Measurements from ENCODE around the gene ZNHIT2. TPM values are rescaled to one million over a fixed set of nuclear protein-coding genes. Genes with fewer than 3 reads are reported as not detected.

Gene ZNHIT2
- total and polyA plus RNA-seq, 2 experiments from 2014 or later, result 17.7 to 18.1 TPM

DNA sequence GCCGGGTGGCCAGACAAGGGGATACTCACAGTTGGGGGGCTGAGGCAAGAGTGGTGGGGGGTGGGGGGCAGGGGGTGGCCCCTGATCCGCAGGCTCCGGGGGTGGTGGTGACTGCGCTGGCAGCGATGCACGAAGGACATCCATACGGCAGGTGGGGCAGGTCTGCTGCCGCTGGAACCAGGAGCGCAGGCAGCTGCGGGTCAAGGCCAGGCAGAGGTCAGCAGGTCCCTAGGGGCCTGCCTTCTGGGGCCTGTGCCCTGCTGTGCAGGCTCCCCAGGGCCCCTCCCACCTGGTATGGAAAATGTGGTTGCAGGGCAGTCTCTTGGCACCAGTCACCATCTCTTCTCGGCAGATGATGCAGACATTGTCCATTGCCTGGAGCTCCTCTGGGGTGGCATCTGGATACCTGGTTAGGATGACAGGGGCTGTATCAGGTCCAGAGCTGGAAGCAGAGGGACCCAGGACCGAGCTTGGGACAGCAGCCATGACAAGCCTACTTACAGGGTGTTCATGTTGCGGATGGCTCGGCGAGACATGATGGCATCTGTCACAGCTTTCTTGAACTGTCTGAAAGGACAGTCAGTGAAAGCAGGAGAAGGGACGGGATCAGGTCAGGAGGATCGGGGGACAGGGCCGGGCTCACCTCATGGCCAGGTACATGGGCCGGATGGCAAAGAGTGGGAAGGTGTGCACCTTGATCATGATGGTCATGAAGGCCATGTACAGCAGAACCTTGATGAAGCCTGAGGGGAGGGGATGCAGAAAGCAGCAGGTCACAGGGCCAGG is 13.3 kb upstream of the ZNHIT2 start:
- Mint-ChIP-seq H3K27ac (no peak overlapping the region), H3K27me3 (ENCODE audit: insufficient read depth, low read depth, poor library complexity) (peaks cover 14% of the 10 kb centered on the region), H3K9me3 (no peaks in the 10 kb centered on the region; the same call in 2 of the 3 replicates), H3K36me3 (ENCODE audit: low read depth) (peaks cover 38% of the 10 kb centered on the region), H3K4me1 (peaks cover 14% of the 10 kb centered on the region), H3K4me3 (no peak overlapping the region; the same call in 2 of the 3 replicates)
- Histone ChIP-seq H3F3A (replicated peaks; ENCODE audit: low read depth) (peaks cover 15% of the 10 kb centered on the region; the same call in 1 of the 2 replicates), H3K9me2 (ENCODE audit: insufficient read depth) (no peaks in the 10 kb centered on the region), H4K20me1 (replicated peaks; ENCODE audit: insufficient read depth) (no peaks in the 10 kb centered on the region), H3K36me3 (ENCODE audit: insufficient read depth) (peaks cover 6% of the 10 kb centered on the region), H3K4me1 (ENCODE audit: insufficient read depth) (peaks cover 13% of the 10 kb centered on the region; the same call in 1 of the 2 replicates), H3K27me3 (ENCODE audit: insufficient read depth) (no peaks in the 10 kb centered on the region), H3K4me2 (no peak overlapping the region), H2AFZ (no peak overlapping the region), H3K4me3 (no peak overlapping the region), H3K79me2 (replicated peaks; ENCODE audit: insufficient read depth) (peaks cover 19% of the 10 kb centered on the region), H3K27ac (ENCODE audit: low read depth) (no peak overlapping the region)
- DNase-seq (ENCODE audit: low spot score), result no peak
- TF ChIP-seq, protein P1, sequence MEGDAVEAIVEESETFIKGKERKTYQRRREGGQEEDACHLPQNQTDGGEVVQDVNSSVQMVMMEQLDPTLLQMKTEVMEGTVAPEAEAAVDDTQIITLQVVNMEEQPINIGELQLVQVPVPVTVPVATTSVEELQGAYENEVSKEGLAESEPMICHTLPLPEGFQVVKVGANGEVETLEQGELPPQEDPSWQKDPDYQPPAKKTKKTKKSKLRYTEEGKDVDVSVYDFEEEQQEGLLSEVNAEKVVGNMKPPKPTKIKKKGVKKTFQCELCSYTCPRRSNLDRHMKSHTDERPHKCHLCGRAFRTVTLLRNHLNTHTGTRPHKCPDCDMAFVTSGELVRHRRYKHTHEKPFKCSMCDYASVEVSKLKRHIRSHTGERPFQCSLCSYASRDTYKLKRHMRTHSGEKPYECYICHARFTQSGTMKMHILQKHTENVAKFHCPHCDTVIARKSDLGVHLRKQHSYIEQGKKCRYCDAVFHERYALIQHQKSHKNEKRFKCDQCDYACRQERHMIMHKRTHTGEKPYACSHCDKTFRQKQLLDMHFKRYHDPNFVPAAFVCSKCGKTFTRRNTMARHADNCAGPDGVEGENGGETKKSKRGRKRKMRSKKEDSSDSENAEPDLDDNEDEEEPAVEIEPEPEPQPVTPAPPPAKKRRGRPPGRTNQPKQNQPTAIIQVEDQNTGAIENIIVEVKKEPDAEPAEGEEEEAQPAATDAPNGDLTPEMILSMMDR (conservative IDR thresholded peaks at IDR 0.05; ENCODE audit: low read depth in 2 of 2), result no peak
- ATAC-seq, result no peak

DNA sequence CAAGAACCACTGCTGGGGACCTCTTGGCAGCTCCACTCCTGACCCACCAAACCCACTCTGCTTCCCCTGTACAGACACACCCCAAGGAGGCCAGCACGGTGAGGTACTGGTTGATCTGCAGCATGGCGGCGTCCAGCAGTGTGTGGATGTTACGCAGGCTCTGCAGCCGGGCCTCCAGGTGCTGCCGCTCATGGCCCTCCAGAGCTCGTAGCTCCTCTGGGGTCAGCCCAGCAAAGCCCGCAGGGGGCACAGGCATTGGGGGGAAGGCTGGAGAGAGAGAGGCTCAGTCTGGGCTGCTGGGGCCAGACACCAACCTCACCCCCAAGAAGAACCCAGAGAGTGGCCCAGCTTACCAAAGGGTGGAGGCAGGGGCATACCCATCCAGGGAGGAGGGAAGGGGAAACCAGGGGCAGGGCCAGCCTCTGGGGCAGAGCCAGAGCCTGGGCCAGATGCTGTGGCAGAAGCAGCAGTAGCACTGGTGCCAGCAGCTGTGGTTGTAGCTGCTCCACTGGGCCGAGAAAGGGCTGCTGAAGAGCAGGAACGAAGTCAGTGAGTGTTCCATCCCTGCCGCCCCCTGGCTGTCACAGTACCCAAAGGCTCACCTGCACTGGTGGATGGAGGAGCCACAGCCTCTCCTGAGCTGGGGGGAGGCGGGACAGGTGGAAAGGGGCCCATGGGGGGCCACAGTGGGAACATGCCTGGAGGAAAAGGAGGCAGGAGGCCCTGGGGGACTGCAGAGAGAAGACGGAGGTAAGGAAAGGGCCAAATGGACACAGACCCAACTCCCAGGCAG is 12.3 kb upstream of the ZNHIT2 start:
- Histone ChIP-seq H3K79me2 (replicated peaks; ENCODE audit: insufficient read depth) (peaks cover 19% of the 10 kb centered on the region), H3K27ac (ENCODE audit: low read depth) (no peak overlapping the region), H2AFZ (no peak overlapping the region), H3K9me2 (ENCODE audit: insufficient read depth) (no peaks in the 10 kb centered on the region), H3K36me3 (ENCODE audit: insufficient read depth) (peaks cover 6% of the 10 kb centered on the region), H3K27me3 (ENCODE audit: insufficient read depth) (no peaks in the 10 kb centered on the region), H3K4me3 (no peak overlapping the region), H3K4me2 (no peak overlapping the region), H4K20me1 (replicated peaks; ENCODE audit: insufficient read depth) (no peaks in the 10 kb centered on the region), H3K4me1 (ENCODE audit: insufficient read depth) (peaks cover 8% of the 10 kb centered on the region; the same call in 1 of the 2 replicates), H3F3A (replicated peaks; ENCODE audit: low read depth) (0 out of 2 replicates have a peak, but pooled peaks cover 15% of the 10 kb centered on the region)
- H3K4me3 Mint-ChIP-seq, result no peak overlapping the region; the same call in 2 of the 3 replicates
- no peak overlapping the region for H3K27ac Mint-ChIP-seq
- DNase-seq (ENCODE audit: low spot score) (peak; percentile 50), ATAC-seq (no peak)
- peaks cover 10% of the 10 kb centered on the region for H3K27me3 Mint-ChIP-seq (ENCODE audit: insufficient read depth, low read depth, poor library complexity)
- H3K36me3 Mint-ChIP-seq (ENCODE audit: low read depth), result peaks cover 48% of the 10 kb centered on the region
- no peaks in the 10 kb centered on the region; the same call in 2 of the 3 replicates for H3K9me3 Mint-ChIP-seq
- H3K4me1 Mint-ChIP-seq, result peaks cover 13% of the 10 kb centered on the region
- TF ChIP-seq, protein P1 (conservative IDR thresholded peaks at IDR 0.05; ENCODE audit: low read depth in 2 of 2), result peak in 1 of 2 experiments; percentile 53; a peak in 3 of 4 replicates
- TF ChIP-seq, protein P2, sequence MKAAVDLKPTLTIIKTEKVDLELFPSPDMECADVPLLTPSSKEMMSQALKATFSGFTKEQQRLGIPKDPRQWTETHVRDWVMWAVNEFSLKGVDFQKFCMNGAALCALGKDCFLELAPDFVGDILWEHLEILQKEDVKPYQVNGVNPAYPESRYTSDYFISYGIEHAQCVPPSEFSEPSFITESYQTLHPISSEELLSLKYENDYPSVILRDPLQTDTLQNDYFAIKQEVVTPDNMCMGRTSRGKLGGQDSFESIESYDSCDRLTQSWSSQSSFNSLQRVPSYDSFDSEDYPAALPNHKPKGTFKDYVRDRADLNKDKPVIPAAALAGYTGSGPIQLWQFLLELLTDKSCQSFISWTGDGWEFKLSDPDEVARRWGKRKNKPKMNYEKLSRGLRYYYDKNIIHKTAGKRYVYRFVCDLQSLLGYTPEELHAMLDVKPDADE (IDR thresholded peaks at IDR 0.05), result no peak
- TF ChIP-seq ZNF331 (CRISPR knock-in tag; IDR thresholded peaks at IDR 0.05; ENCODE audit: low read depth) (no peak), NANOG (IDR thresholded peaks at IDR 0.05; ENCODE audit: borderline replicate concordance) (no peak)

Measured in GM23338 (cell line).